ENCODE results near the gene WARS2. TPM values are rescaled to one million over a fixed set of nuclear protein-coding genes. Genes with fewer than 3 reads are reported as not detected.

Gene WARS2
- total and polyA plus RNA-seq, 2 of the 8 experiments (the other 6 are each of a cell fraction or from before 2014, with no cell fraction given): 4.3 to 12.9 TPM

- H3K23me2 ChIP-seq (ENCODE audit: low read depth, low read length): no peaks in the 10 kb centered on the region
- H3K23ac ChIP-seq (ENCODE audit: insufficient read length): no peak overlapping the region
- H4K5ac ChIP-seq (ENCODE audit: insufficient read length, low read depth, low read length): no peak overlapping the region
- H3K4me1 ChIP-seq (replicated peaks in 1 of 4; ENCODE audit: control insufficient read depth in 3 of 4, insufficient read depth in 4 of 4, low read length in 3 of 4): no peaks in the 10 kb centered on the region
- no peaks in the 10 kb centered on the region for H3K9me3 ChIP-seq (ENCODE audit: insufficient read depth in 2 of 2, low read depth in 1 of 2, low read length in 1 of 2)
- H3K14ac ChIP-seq (ENCODE audit: insufficient read length): no peak overlapping the region
- H4K20me1 ChIP-seq (replicated peaks in 1 of 2; ENCODE audit: control insufficient read depth in 1 of 2, insufficient read depth in 2 of 2, low read length in 2 of 2): no peaks in the 10 kb centered on the region
- H3K4me2 ChIP-seq (ENCODE audit: insufficient read depth in 1 of 2, low read depth in 2 of 2, low read length in 2 of 2): no peak overlapping the region
- ChIA-PET CTCF (ENCODE audit: partially characterized antibody) (no interaction called here), POLR2A (ENCODE audit: partially characterized antibody) (no interaction called here)
- H3K18ac ChIP-seq (ENCODE audit: extremely low read depth, low read length): no peak overlapping the region
- no peak overlapping the region for H3K9ac ChIP-seq (replicated peaks in 1 of 4; ENCODE audit: extremely low read depth in 1 of 4, low read depth in 3 of 4, low read length in 3 of 4)
- H2AFZ ChIP-seq (ENCODE audit: low read length): no peak overlapping the region
- H2AK5ac ChIP-seq (ENCODE audit: low read depth, low read length): no peak overlapping the region
- H3K79me1 ChIP-seq (ENCODE audit: low read depth, low read length): no peaks in the 10 kb centered on the region
- H3K27me3 ChIP-seq (replicated peaks in 1 of 4; ENCODE audit: control insufficient read depth in 3 of 4, extremely low read depth in 1 of 4, insufficient read depth in 3 of 4, low read length in 3 of 4): no peaks in the 10 kb centered on the region
- no peak overlapping the region for H2BK5ac ChIP-seq (ENCODE audit: low read depth, low read length)
- no peak overlapping the region for H4K91ac ChIP-seq (replicated peaks; ENCODE audit: insufficient read length, low read length)
- no peak for DNase-seq (ENCODE audit: low read depth in 1 of 2, low spot score in 2 of 2)
- no peak overlapping the region for H3K4ac ChIP-seq (replicated peaks; ENCODE audit: insufficient read length, low read depth, low read length)
- H3K27ac ChIP-seq (ENCODE audit: low read depth, low read length): no peak overlapping the region
- H3K36me3 ChIP-seq (ENCODE audit: control insufficient read depth in 2 of 4, insufficient read depth in 4 of 4, low read length in 3 of 4): no peaks in the 10 kb centered on the region
- no peak overlapping the region for H2BK120ac ChIP-seq (replicated peaks; ENCODE audit: low read depth, low read length)
- H2BK12ac ChIP-seq (ENCODE audit: low read depth, low read length): no peak overlapping the region
- no peak overlapping the region for H3K56ac ChIP-seq (replicated peaks; ENCODE audit: insufficient read length, low read depth, low read length)
- no peaks in the 10 kb centered on the region for H3K79me2 ChIP-seq (ENCODE audit: control insufficient read depth in 1 of 2, insufficient read depth in 2 of 2, low read length in 2 of 2)
- 83% methylated on average over 3 of the region's 3 CpGs; no CpG with 5 or more reads in 1 of the 2 experiments for WGBS, 2 experiments (ENCODE audit: extremely low coverage in 1 of 2, insufficient coverage in 1 of 2, insufficient read length in 1 of 2, insufficient replicate concordance in 2 of 2, low coverage in 1 of 2, low lambda C conversion rate in 2 of 2, missing lambda C conversion rate in 1 of 2)
- no peak for FAIRE-seq
- no peak overlapping the region for H4K8ac ChIP-seq (ENCODE audit: extremely low read depth, insufficient read depth, low read length)
- H2BK15ac ChIP-seq (ENCODE audit: low read length): no peak overlapping the region
- no peak overlapping the region for H3K4me3 ChIP-seq (ENCODE audit: extremely low read depth in 1 of 4, insufficient read depth in 2 of 4, low read depth in 3 of 4, low read length in 4 of 4)
- H2BK20ac ChIP-seq (ENCODE audit: low read length): no peak overlapping the region
- TF ChIP-seq SUZ12 (IDR thresholded peaks at IDR 0.05; ENCODE audit: low read length) (no peak), BCL11A (IDR thresholded peaks at IDR 0.05; ENCODE audit: low read depth in 2 of 2, low read length in 2 of 2) (no peak), SP2 (IDR thresholded peaks at IDR 0.05; ENCODE audit: low read length) (no peak), GABPA (IDR thresholded peaks at IDR 0.05; ENCODE audit: borderline replicate concordance, insufficient read depth, low read length) (no peak), RAD21 (IDR thresholded peaks at IDR 0.05 in 1 of 2, conservative IDR thresholded peaks at IDR 0.05 in 1 of 2; ENCODE audit: low read depth in 2 of 2, low read length in 2 of 2) (no peak), EP300 (IDR thresholded peaks at IDR 0.05; ENCODE audit: borderline replicate concordance in 1 of 2, low read depth in 2 of 2, low read length in 2 of 2) (no peak)
Measured at GRCh38 chr1:119188926-119189325, 48.5 kb upstream of the WARS2 start.

Data from H1 (cell line).